SIG-M5 treated with dmso at 0.1 percent for 504 hours (cell line): ENCODE data around the gene POFUT1.
"Not testable (repeated sequence)": the region's sequence is repeated elsewhere in the genome, so short reads cannot be mapped to it uniquely, and the experiment has no call there.

Experiments
- DNase-seq: peaks from one replicate; lab custom pipeline; 2025; ENCODE audit not compliant: unreplicated experiment; lab: John Stamatoyannopoulos, UW

POFUT1 gene

GRCh38 chr20:32188376-32189122 is 19.1 kb upstream of the POFUT1 start:
- DNase-seq = no peak

DNA sequence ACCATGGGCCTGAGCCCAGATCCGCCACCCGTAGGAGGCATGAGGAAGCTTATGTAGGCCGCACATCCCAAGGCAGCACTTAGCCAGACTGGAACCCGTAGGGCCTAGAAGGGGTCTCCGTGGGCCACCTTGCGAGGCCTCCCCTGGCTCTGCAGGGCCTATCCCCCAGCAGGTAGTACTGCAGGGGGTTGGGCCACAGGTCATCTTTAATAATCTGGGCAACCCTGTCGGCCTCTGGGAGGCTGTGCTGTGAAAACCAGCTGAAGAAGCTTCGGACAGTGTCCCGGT is 18.6 kb upstream of the POFUT1 start:
- no peak for DNase-seq

- DNase-seq = no peak
These were observed 17.7 kb upstream of the POFUT1 start for GRCh38 chr20:32189691-32190615.

DNA sequence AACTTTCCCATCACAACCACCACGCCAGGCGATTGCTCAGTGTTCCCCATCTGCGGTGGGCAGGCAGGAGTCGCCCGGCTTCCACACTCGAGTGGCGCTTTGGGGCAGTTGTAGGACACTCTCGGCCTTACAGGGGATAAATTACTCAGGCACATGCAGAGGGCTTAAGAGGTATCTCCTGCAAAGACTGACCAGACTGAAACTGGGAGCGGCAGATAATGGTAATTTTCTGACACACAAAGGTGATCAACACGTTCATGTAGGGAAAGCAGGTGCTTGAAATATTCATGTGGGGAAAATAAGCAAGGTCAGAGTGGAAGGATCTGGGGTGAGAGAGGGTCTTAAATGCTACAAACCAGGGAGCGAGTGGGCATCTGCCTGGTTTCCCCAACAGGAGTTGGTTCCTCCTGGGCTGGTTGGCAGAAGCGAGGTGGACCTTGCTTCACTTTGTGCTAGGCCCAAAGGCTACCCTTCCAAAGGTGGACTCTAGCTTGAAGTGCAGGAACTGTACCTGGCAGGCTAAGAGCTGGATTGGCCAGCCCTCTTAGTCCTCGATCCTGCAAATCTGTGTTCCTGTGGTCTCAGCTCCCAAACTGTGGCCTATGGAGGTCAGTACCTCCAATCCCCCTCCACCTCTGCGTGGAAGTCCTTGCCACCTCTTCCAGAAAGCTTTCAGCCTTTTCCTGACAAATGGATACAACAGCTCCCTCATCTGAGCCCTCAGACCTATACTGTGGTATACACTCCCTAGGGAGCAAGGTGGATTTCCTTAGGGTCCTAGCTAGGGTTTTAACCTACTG is 16.9 kb upstream of the POFUT1 start:
- no peak for DNase-seq

DNA sequence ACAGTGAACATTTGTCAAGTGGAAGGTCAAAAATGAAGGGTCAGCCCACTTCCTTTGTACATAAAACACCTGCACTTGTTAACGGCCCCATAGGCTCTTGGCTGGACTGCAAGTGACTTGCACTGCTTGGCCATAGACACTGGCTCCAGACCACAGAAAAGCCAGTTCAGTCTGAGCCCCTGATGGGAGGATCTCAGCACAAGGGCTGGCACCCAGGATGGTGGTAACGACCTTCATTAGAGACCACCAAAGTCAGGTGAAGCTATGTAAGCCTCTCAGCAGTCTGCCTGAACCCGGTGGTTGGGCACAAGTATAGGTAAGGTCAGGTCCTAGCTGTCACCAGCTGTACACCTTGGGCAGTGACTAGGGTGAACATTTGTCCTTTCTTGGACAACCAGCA is 16.3 kb upstream of the POFUT1 start:
- DNase-seq = no peak

GRCh38 chr20:32191873-32192272 is 15.8 kb upstream of the POFUT1 start:
- no peak for DNase-seq

DNA sequence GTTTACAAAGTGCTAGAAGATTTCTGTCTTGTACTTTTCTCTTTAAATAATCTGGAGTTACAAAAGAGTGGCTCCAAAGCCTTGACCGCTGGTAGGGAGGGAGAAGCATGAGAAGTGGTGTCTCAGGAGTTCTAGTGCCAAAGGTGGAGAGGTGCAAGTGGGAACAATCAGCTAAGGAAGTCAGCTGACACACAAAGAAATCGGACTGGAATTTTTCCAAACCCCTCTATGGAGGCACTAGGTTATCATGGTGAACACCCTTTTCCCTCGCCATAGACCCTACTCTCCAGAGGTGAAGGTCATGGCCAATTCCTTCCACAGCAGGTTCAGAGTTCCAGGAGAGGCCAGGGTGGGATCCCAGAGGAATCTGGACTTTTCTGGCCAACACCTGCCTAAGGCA is 15.0 kb upstream of the POFUT1 start:
- no peak for DNase-seq

DNA sequence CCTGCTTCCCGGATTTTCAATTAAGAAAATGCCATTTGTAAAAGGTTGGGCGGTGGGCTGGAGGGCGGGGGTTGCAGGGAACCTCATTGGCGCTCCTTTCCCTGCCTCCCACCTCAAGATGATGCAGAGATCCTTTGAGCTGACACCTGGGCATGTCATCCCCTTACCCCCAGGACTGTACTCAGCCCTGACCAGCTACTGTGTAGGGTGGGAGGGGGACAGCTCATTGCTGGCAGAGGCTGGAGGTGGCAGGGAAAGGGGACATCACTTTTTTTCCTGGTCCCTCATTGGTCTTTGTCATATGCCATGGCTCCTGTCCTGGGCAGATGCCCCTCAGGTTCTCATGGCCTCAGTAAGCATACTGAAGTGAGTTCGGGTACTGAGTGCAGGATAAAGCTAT is 14.3 kb upstream of the POFUT1 start:
- DNase-seq = not testable (repeated sequence)

GRCh38 chr20:32193996-32194395 is 13.7 kb upstream of the POFUT1 start:
- no peak for DNase-seq

GRCh38 chr20:32195581-32195980 is 12.1 kb upstream of the POFUT1 start:
- no peak for DNase-seq

GRCh38 chr20:32196613-32197012 is 11.1 kb upstream of the POFUT1 start:
- not testable (repeated sequence) for DNase-seq

GRCh38 chr20:32197136-32197535 is 10.5 kb upstream of the POFUT1 start:
- not testable (repeated sequence) for DNase-seq

DNA sequence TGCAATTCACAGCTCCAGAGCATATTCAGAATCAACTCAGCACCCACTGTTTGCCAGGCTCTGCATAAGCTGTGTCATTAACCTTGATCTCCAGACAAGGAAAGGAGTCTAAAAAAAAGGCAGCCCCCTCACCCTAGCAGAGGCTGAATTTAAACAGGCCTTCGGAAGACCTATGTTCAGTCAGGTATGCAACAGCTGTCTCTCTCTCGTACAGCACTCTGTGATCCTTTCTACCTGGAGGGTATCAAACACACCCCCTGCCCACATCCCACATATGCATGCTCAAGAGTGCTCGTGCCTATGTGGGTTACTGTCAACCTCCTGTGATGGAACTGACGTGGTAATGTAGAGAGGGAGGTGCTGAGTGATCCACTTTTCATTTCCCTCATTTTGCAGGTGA is 8.7 kb upstream of the POFUT1 start:
- DNase-seq = no peak

GRCh38 chr20:32201296-32201976 is 6.2 kb upstream of the POFUT1 start:
- DNase-seq = no peak

- no peak for DNase-seq
These were observed 5.7 kb upstream of the POFUT1 start for GRCh38 chr20:32201977-32202363.

GRCh38 chr20:32203356-32204204 is 4.1 kb upstream of the POFUT1 start:
- no peak for DNase-seq

DNA sequence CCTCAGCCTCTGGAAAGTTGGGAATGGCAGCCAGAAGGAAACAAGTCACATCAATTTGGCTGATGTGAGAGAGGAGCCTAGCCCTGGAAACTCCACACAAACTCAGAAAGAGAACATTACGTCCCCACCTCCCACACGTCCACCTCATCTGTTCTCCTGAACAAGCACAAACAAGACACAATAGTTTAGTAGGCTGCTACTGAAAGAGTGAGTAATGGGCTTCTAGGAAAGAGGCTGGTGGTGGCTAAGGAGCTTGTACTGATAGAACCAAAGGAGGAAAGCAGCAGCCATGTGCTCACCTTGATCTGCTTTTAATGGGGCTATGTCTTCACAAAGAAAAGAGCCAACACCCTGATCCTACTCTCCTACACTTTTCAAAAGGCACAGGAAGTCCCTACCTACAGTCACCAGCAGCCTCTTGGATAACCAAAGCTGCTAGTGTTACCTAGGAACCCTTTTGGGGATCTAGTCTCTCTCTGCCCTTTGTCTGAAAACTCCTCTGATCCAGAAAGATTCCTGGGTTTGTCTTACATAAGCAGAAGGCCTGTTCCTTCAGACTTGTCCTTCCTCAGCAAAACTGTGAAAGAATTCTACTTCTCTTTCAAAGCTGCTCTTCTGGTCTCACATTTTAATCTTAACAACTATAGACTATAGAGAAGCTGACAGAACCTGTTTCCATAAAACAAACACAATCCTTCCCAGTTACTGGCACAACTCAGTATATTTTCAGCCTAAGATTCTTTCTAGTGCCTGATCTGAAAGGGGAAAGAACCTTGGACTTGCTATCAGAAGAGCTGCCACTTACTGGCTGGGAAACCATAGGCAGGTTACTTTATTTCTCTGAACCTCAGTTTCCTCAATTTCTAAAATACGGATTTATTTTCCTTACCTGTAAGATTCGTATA is 3.2 kb upstream of the POFUT1 start:
- DNase-seq = peak; percentile 53

GRCh38 chr20:32205110-32205842 is 2.4 kb upstream of the POFUT1 start:
- DNase-seq = peak; percentile 98
